ENCODE data around the gene DOK6. TPM values are rescaled to one million over a fixed set of nuclear protein-coding genes. Genes with fewer than 3 reads are reported as not detected.

DOK6 gene
- total RNA-seq, 2 donors from 2014 or later, result not detected

- Mint-ChIP-seq H3K27ac (no peak overlapping the region), H3K36me3 (no peaks in the 10 kb centered on the region), H3K4me3 (no peak overlapping the region), H3K4me1 (ENCODE audit: low read depth in 2 of 2) (peaks cover 0 to 6% of the 10 kb centered on the region in 2 donors), H3K9me3 (no peaks in the 10 kb centered on the region), H3K27me3 (peaks cover 10 to 18% of the 10 kb centered on the region in 2 donors)
- DNase-seq (ENCODE audit: low spot score) (no peak), ATAC-seq (no peak)
Observed at GRCh38 chr18:69584429-69584828, 183.7 kb downstream of the DOK6 start.

DNA sequence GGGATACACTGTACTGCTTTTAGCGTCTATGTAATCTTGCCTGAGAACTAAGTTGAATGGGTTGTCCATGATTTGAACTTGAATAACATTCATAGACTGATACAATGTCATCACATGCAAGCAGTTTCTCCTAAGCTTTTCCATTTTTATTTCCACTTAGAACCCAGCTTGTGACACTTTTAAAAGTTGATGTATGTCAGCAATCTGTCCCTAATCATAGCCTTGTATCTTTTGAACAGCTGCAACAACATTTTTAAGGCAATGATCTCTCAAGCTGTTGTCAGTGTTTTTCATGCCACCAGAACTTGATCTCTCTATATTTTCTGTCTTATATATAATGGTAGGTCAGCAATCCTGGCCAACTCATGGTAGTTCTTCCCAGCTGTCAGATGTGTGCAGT is 185.0 kb downstream of the DOK6 start:
- Mint-ChIP-seq H3K9me3 (no peaks in the 10 kb centered on the region), H3K27me3 (peaks cover 16 to 24% of the 10 kb centered on the region in 2 donors), H3K36me3 (no peaks in the 10 kb centered on the region), H3K4me1 (ENCODE audit: low read depth in 2 of 2) (peaks cover 0 to 5% of the 10 kb centered on the region in 2 donors), H3K4me3 (no peak overlapping the region), H3K27ac (no peak overlapping the region)
- no peak for DNase-seq (ENCODE audit: low spot score)
- ATAC-seq, result no peak

DNA sequence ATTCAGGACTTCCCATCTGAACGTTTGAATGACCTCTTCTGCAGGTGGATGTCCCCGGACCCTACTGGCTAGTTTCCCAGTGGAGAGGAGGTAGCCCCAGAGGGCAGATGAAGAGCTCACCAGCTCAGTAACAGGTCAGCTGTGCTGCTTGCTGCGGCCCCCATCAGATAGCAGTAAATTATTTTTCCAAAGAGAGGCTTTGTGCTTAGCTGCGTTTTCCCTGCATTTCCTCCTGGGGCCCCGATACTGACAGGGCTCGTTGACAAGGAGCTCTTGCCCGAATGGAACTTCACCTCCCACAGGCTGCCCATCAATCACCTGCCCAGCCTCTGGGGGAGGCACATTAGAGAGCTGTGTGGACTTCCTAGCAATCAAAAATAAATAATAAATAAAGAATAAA is 185.8 kb downstream of the DOK6 start:
- DNase-seq (ENCODE audit: low spot score) (no peak), ATAC-seq (no peak)
- Mint-ChIP-seq H3K9me3 (no peaks in the 10 kb centered on the region), H3K27me3 (peaks cover 17 to 26% of the 10 kb centered on the region in 2 donors), H3K4me3 (no peak overlapping the region), H3K36me3 (no peaks in the 10 kb centered on the region), H3K27ac (no peak overlapping the region), H3K4me1 (ENCODE audit: low read depth in 2 of 2) (no peaks in the 10 kb centered on the region)

GRCh38 chr18:69588301-69588700 is 187.6 kb downstream of the DOK6 start:
- Mint-ChIP-seq H3K4me1 (ENCODE audit: low read depth in 2 of 2) (no peaks in the 10 kb centered on the region), H3K27ac (no peak overlapping the region), H3K9me3 (no peaks in the 10 kb centered on the region), H3K36me3 (no peaks in the 10 kb centered on the region), H3K4me3 (no peak overlapping the region), H3K27me3 (peaks cover 19 to 33% of the 10 kb centered on the region in 2 donors)
- DNase-seq (ENCODE audit: low spot score) (no peak), ATAC-seq (no peak)

DNA sequence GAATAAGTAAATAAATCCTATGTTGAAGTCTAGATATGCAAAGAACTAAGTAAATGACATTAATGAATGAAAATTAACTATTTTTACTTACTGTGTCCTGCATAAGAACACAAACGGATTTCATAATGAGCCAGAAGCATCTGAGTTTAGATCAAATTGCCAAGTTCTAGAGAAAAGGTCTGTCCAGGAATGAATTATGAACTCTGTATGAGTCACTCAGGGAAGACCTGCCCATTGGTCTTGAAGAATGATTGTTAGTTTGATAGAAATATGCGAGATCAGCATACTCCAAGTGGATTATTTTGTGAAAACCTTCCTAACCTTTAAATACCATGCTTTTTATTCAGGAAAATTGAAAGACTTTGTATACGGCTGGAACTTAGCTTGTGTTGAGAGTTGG is 189.5 kb downstream of the DOK6 start:
- DNase-seq (ENCODE audit: low spot score), result no peak
- H3K27me3 Mint-ChIP-seq, result peaks cover 22 to 33% of the 10 kb centered on the region in 2 donors
- no peak overlapping the region for H3K4me3 Mint-ChIP-seq
- H3K4me1 Mint-ChIP-seq (ENCODE audit: low read depth in 2 of 2), result no peaks in the 10 kb centered on the region
- H3K36me3 Mint-ChIP-seq, result no peaks in the 10 kb centered on the region
- no peak overlapping the region for H3K27ac Mint-ChIP-seq
- no peaks in the 10 kb centered on the region for H3K9me3 Mint-ChIP-seq
- ATAC-seq, result no peak

DNA sequence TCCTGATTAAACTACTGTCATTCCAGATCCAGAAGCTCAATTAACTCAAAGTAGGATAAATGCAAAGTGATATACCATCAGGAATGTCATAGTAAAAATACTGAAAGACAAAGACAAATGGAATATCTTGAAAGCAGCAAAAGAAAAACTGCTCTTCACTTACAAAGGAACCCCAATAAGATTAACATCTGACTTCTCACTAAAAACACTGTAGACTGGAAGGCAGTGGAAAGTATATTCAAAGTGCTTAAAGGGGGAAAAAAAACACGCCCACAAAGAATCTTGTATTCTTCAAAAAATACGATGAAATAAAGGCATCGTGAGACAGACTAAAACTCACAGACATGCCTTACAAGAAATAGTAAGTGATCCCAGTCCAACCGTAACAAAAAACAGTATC is 195.7 kb downstream of the DOK6 start:
- no peak for ATAC-seq
- H3K4me1 Mint-ChIP-seq (ENCODE audit: low read depth in 2 of 2), result no peaks in the 10 kb centered on the region

GRCh38 chr18:69597561-69597960 is 196.9 kb downstream of the DOK6 start:
- Mint-ChIP-seq H3K36me3 (peaks cover 11% of the 10 kb centered on the region), H3K9me3 (no peaks in the 10 kb centered on the region), H3K27me3 (peaks cover 0 to 3% of the 10 kb centered on the region in 2 donors), H3K4me3 (no peak overlapping the region), H3K27ac (no peak overlapping the region), H3K4me1 (ENCODE audit: low read depth in 2 of 2) (no peaks in the 10 kb centered on the region)
- ATAC-seq (no peak), DNase-seq (ENCODE audit: low spot score) (no peak)

More for the DNA sequence above, 195.7 kb downstream of the DOK6 start:
- no peak overlapping the region for H3K4me3 Mint-ChIP-seq
- no peak for DNase-seq (ENCODE audit: low spot score)
- H3K36me3 Mint-ChIP-seq, result peaks cover 11% of the 10 kb centered on the region
- H3K27me3 Mint-ChIP-seq, result peaks cover 6 to 7% of the 10 kb centered on the region in 2 donors
- H3K9me3 Mint-ChIP-seq, result no peaks in the 10 kb centered on the region
- no peak overlapping the region for H3K27ac Mint-ChIP-seq

DNA sequence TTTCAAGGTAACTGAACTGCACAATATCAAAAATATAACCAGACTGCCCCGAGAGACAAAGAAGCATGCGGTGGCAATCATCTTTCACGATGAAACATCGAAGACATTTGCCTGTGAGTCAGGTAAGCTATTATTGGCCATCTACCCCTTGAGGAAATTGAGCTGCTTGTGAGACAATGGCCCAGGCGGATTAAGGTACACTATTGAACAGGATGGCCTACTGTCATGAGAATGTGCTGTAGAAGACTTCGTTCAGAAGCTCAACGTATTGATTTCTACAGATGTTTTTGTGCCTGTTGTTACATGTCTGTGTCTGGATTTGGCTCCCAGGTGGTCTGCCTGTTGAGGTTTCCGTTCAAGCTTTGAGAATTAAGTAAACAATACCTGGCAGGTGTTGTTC is 198.7 kb downstream of the DOK6 start:
- H3K27ac Mint-ChIP-seq, result no peak overlapping the region
- no peak overlapping the region for H3K4me3 Mint-ChIP-seq
- DNase-seq (ENCODE audit: low spot score) (no peak), ATAC-seq (no peak)
- no peaks in the 10 kb centered on the region for H3K9me3 Mint-ChIP-seq
- H3K27me3 Mint-ChIP-seq, result peaks cover 0 to 3% of the 10 kb centered on the region in 2 donors
- H3K36me3 Mint-ChIP-seq, result peaks cover 11% of the 10 kb centered on the region
- no peaks in the 10 kb centered on the region for H3K4me1 Mint-ChIP-seq (ENCODE audit: low read depth in 2 of 2)

DNA sequence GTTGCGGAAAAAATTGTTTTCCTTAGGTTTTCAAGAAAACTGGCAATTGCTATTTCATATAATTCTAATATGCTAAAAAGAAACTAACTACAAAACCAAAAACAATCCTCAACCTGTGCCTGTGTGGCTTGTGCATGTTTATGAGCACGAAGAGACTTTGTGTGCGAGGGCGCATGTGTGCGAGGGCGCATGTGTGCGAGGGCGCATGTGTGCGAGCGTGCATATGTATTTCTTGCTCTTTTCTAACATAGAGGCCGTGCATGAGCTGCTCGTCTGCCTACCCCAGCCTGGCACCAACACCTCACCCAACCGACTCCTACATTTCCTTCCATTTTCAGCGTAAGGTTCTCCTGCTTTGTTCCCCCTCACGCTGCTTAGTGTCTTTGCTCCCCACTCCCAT is 211.6 kb downstream of the DOK6 start:
- peaks cover 16 to 32% of the 10 kb centered on the region in 2 donors for H3K27me3 Mint-ChIP-seq
- H3K27ac Mint-ChIP-seq, result no peak overlapping the region
- no peak overlapping the region for H3K4me3 Mint-ChIP-seq
- ATAC-seq, result no peak
- no peaks in the 10 kb centered on the region for H3K9me3 Mint-ChIP-seq
- no peaks in the 10 kb centered on the region for H3K36me3 Mint-ChIP-seq
- no peak for DNase-seq (ENCODE audit: low spot score)
- no peaks in the 10 kb centered on the region for H3K4me1 Mint-ChIP-seq (ENCODE audit: low read depth in 2 of 2)

DNA sequence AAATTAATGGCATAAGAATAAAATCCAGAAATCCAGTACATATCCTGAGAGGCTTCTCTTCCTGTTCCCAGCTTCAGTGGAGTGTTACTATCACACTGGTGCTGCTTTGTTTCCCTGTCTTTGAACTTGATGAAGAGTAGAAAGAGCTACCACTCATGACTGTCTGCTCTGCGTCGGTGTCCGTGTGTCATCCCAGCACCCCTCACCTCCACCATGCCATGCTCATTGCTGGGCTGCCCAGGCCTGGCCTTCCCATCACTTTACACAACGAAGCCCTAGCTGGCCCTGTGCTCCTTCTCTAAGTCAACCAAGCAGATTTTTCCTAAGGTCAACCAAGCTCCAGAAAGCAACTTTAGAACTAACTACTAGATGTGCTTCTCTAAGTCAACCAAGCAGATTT is 215.4 kb downstream of the DOK6 start:
- no peaks in the 10 kb centered on the region for H3K9me3 Mint-ChIP-seq
- H3K4me1 Mint-ChIP-seq (ENCODE audit: low read depth in 2 of 2), result no peaks in the 10 kb centered on the region
- no peaks in the 10 kb centered on the region for H3K36me3 Mint-ChIP-seq
- no peak overlapping the region for H3K4me3 Mint-ChIP-seq
- peaks cover 22 to 23% of the 10 kb centered on the region in 2 donors for H3K27me3 Mint-ChIP-seq
- ATAC-seq, result no peak
- no peak overlapping the region for H3K27ac Mint-ChIP-seq
- no peak for DNase-seq (ENCODE audit: low spot score)

GRCh38 chr18:69617408-69617807 is 216.7 kb downstream of the DOK6 start:
- no peaks in the 10 kb centered on the region for H3K9me3 Mint-ChIP-seq
- no peaks in the 10 kb centered on the region for H3K4me1 Mint-ChIP-seq (ENCODE audit: low read depth in 2 of 2)
- H3K4me3 Mint-ChIP-seq, result no peak overlapping the region
- H3K27ac Mint-ChIP-seq, result no peak overlapping the region
- DNase-seq (ENCODE audit: low spot score), result no peak
- H3K27me3 Mint-ChIP-seq, result peaks cover 17 to 20% of the 10 kb centered on the region in 2 donors
- no peak for ATAC-seq
- no peaks in the 10 kb centered on the region for H3K36me3 Mint-ChIP-seq

- H3K4me1 Mint-ChIP-seq (ENCODE audit: low read depth in 2 of 2), result no peaks in the 10 kb centered on the region
- DNase-seq (ENCODE audit: low spot score) (no peak), ATAC-seq (no peak)
- H3K27ac Mint-ChIP-seq, result no peak overlapping the region
- peaks cover 17 to 20% of the 10 kb centered on the region in 2 donors for H3K27me3 Mint-ChIP-seq
- H3K4me3 Mint-ChIP-seq, result no peak overlapping the region
- no peaks in the 10 kb centered on the region for H3K9me3 Mint-ChIP-seq
- H3K36me3 Mint-ChIP-seq, result no peaks in the 10 kb centered on the region
Observed at GRCh38 chr18:69617888-69618287, 217.2 kb downstream of the DOK6 start.

GRCh38 chr18:69622184-69622583 is 221.5 kb downstream of the DOK6 start:
- no peak overlapping the region for H3K4me3 Mint-ChIP-seq
- H3K27ac Mint-ChIP-seq, result no peak overlapping the region
- peaks cover 12 to 20% of the 10 kb centered on the region in 2 donors for H3K27me3 Mint-ChIP-seq
- no peaks in the 10 kb centered on the region for H3K4me1 Mint-ChIP-seq (ENCODE audit: low read depth in 2 of 2)
- H3K9me3 Mint-ChIP-seq, result no peaks in the 10 kb centered on the region
- H3K36me3 Mint-ChIP-seq, result no peaks in the 10 kb centered on the region
- no peak for DNase-seq (ENCODE audit: low spot score)
- ATAC-seq, result no peak

GRCh38 chr18:69622961-69623360 is 222.3 kb downstream of the DOK6 start:
- ATAC-seq, result no peak
- DNase-seq (ENCODE audit: low spot score), result no peak
- Mint-ChIP-seq H3K4me3 (no peak overlapping the region), H3K27ac (no peak overlapping the region), H3K9me3 (no peaks in the 10 kb centered on the region), H3K4me1 (ENCODE audit: low read depth in 2 of 2) (no peaks in the 10 kb centered on the region), H3K36me3 (no peaks in the 10 kb centered on the region), H3K27me3 (peaks cover 5 to 14% of the 10 kb centered on the region in 2 donors)

GRCh38 chr18:69626171-69626570 is 225.5 kb downstream of the DOK6 start:
- Mint-ChIP-seq H3K9me3 (no peaks in the 10 kb centered on the region), H3K27me3 (peaks cover 0 to 9% of the 10 kb centered on the region in 2 donors), H3K4me1 (ENCODE audit: low read depth in 2 of 2) (no peaks in the 10 kb centered on the region), H3K36me3 (no peaks in the 10 kb centered on the region), H3K4me3 (no peak overlapping the region), H3K27ac (no peak overlapping the region)
- DNase-seq (ENCODE audit: low spot score) (no peak), ATAC-seq (no peak)

Data from natural killer cell treated with Interleukin-12 subunit alpha and Interleukin-12 subunit beta and Interleukin-15 and Interleukin-18, amount 100 ng/mL, for 72 hours (primary cell).